ENCODE results near the gene TGFBR2.

- TF ChIP-seq, protein P1, sequence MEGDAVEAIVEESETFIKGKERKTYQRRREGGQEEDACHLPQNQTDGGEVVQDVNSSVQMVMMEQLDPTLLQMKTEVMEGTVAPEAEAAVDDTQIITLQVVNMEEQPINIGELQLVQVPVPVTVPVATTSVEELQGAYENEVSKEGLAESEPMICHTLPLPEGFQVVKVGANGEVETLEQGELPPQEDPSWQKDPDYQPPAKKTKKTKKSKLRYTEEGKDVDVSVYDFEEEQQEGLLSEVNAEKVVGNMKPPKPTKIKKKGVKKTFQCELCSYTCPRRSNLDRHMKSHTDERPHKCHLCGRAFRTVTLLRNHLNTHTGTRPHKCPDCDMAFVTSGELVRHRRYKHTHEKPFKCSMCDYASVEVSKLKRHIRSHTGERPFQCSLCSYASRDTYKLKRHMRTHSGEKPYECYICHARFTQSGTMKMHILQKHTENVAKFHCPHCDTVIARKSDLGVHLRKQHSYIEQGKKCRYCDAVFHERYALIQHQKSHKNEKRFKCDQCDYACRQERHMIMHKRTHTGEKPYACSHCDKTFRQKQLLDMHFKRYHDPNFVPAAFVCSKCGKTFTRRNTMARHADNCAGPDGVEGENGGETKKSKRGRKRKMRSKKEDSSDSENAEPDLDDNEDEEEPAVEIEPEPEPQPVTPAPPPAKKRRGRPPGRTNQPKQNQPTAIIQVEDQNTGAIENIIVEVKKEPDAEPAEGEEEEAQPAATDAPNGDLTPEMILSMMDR (IDR thresholded peaks at IDR 0.05; ENCODE audit: insufficient read depth, low read length): no peak
- TF ChIP-seq POLR2AphosphoS5 (IDR thresholded peaks at IDR 0.05; ENCODE audit: low read depth) (no peak), GABPA (IDR thresholded peaks at IDR 0.05; ENCODE audit: low read depth) (no peak), REST (IDR thresholded peaks at IDR 0.05; ENCODE audit: insufficient replicate concordance, low read depth) (no peak), SPI1 (IDR thresholded peaks at IDR 0.05; ENCODE audit: borderline replicate concordance, low read depth) (no peak)
Observed at GRCh38 chr3:30695302-30696061, 89.1 kb downstream of the TGFBR2 start.

Measured in HL-60 (cell line).